GM21390 (cell line): ENCODE results near the gene LENG9.
"Not testable (repeated sequence)": the region's sequence is repeated elsewhere in the genome, so short reads cannot be mapped to it uniquely, and the experiment has no call there.

ENCODE experiments used
- ATAC-seq: cut with Tn5 transposase; IDR thresholded peaks from one replicate; pipeline ENCODE4 v1.9.1; 2021; ENCODE audit not compliant: unreplicated experiment

Gene LENG9

GRCh38 chr19:54463531-54464043 lies at the start of gene LENG9:
Gene LENG9, minus strand, starts transcription at chr19:54463778. Its CDS starts 252 bp downstream, at chr19:54463526.
- peak; percentile 46 for ATAC-seq

GRCh38 chr19:54509200-54509940 lies 45.8 kb upstream of the LENG9 start:
- not testable (repeated sequence) for ATAC-seq

GRCh38 chr19:54508487-54508886 lies 44.9 kb upstream of the LENG9 start:
- not testable (repeated sequence) for ATAC-seq

- ATAC-seq: no peak
Observed at GRCh38 chr19:54507824-54508223, 44.2 kb upstream of the LENG9 start.

- not testable (repeated sequence) for ATAC-seq
Observed at GRCh38 chr19:54507038-54507717, 43.6 kb upstream of the LENG9 start.

GRCh38 chr19:54506079-54506478 lies 42.5 kb upstream of the LENG9 start:
- ATAC-seq: no peak

- ATAC-seq: not testable (repeated sequence)
Observed at GRCh38 chr19:54505542-54505941, 42.0 kb upstream of the LENG9 start.

GRCh38 chr19:54502518-54503048 lies 39.0 kb upstream of the LENG9 start, which contains the start of gene LAIR2:
Gene LAIR2, plus strand, starts transcription at chr19:54502831. Its CDS starts 88 bp downstream, at chr19:54502919.
- no peak for ATAC-seq

- not testable (repeated sequence) for ATAC-seq
Observed at GRCh38 chr19:54498451-54498772, 34.8 kb upstream of the LENG9 start.

- not testable (repeated sequence) for ATAC-seq
Observed at GRCh38 chr19:54497747-54498450, 34.3 kb upstream of the LENG9 start.

GRCh38 chr19:54495284-54495683 lies 31.7 kb upstream of the LENG9 start:
- ATAC-seq: not testable (repeated sequence)

GRCh38 chr19:54493967-54494585 lies 30.5 kb upstream of the LENG9 start:
- no peak for ATAC-seq

GRCh38 chr19:54493056-54493455 lies 29.5 kb upstream of the LENG9 start:
- ATAC-seq: not testable (repeated sequence)

- ATAC-seq: no peak
Observed at GRCh38 chr19:54492568-54492967, 29.0 kb upstream of the LENG9 start.

GRCh38 chr19:54489766-54490165 lies 26.2 kb upstream of the LENG9 start:
- ATAC-seq: no peak

- no peak for ATAC-seq
Observed at GRCh38 chr19:54489341-54489740, 25.8 kb upstream of the LENG9 start.

- ATAC-seq: no peak
Observed at GRCh38 chr19:54485851-54486250, 22.3 kb upstream of the LENG9 start.

GRCh38 chr19:54484451-54484850 lies 20.9 kb upstream of the LENG9 start:
- ATAC-seq: no peak

- no peak for ATAC-seq
Observed at GRCh38 chr19:54482889-54483288, 19.3 kb upstream of the LENG9 start.

GRCh38 chr19:54481326-54481930 lies 17.9 kb upstream of the LENG9 start:
- ATAC-seq: no peak
